K562 (cell line): ENCODE data around the gene IL4R. TPM values are rescaled to one million over a fixed set of nuclear protein-coding genes. Genes with fewer than 3 reads are reported as not detected.

Experiments
- ATAC-seq: fragments of 200-7000 bp; cut with Tn5 transposase; 3 replicates; pipeline ENCODE4 v1.9.1; 2020; ENCODE audit warnings: moderate library complexity
- BruUV-seq: library from RNA; stranded (reverse); fragments of 400-500 nt; replicated peaks from 2 replicates; lab custom pipeline; 2021; lab: Mats Ljungman, UMichigan
- CTCF ChIA-PET: fragments of 300-600 bp; formaldehyde crosslinking; extraction: SDS; loops from one replicate; lab custom pipeline; 2021; ENCODE audit warnings: low intra/inter-chr PET ratio; lab: Yijun Ruan, JAX
- POLR2A ChIA-PET: fragments of 300-600, 350-650 bp; sonication (Branson Sonifier 250); formaldehyde crosslinking; extraction: SDS; loops from one replicate; lab custom pipeline; 2021; ENCODE audit warnings: antibody characterized with exemption, inconsistent platforms; lab: Yijun Ruan, JAX
- DNase-seq, 4 experiments: peaks; one replicate each; pipeline versions ENCODE4 v3.0.0 to v3.0.0-alpha.2; 2011 to 2018; ENCODE audit warnings: low spot score in 3 of 4, mixed read lengths in 3 of 4; ENCODE audit errors: extremely low read depth in 1 of 4
- FAIRE-seq: peaks from 2 replicates; lab custom pipeline; 2011; peaks lifted over from hg19 to GRCh38; lab: Jason Lieb, UNC
- H2AFZ ChIP-seq: 2 replicates; pipeline ENCODE4 v1.6.0; 2011; ENCODE audit warnings: low read depth, low read length, control low read depth, inconsistent platforms
- H3K27ac ChIP-seq: fragments of 200-600 bp; 3 replicates; pipeline ENCODE4 v1.8.0; 2011; ENCODE audit warnings: low read depth, mild to moderate bottlenecking, control low read depth, inconsistent platforms, low read length, moderate library complexity, mixed read lengths; ENCODE audit errors: extremely low read depth
- H3K27me3 ChIP-seq, 2 experiments: fragments of 300-600 bp in 1 of 2; 2 replicates in 1 of 2; 3 replicates in 1 of 2; pipeline versions ENCODE4 v1.6.0 to v1.8.0; 2011; ENCODE audit warnings: inconsistent platforms in 2 of 2, low read length in 2 of 2, mild to moderate bottlenecking in 1 of 2, mixed read lengths in 1 of 2, moderate library complexity in 1 of 2; ENCODE audit not compliant: control insufficient read depth in 2 of 2, insufficient read depth in 2 of 2
- H3K36me3 ChIP-seq: fragments of 300-600 bp; 3 replicates; pipeline ENCODE4 v1.8.0; 2011; ENCODE audit warnings: mild to moderate bottlenecking, low read length, inconsistent platforms; ENCODE audit not compliant: control insufficient read depth, insufficient read depth
- H3K4me1 ChIP-seq, 2 experiments: fragments of 200-600 bp in 1 of 2; replicated peaks in 1 of 2; 2 replicates in 1 of 2; 3 replicates in 1 of 2; pipeline versions ENCODE4 v1.5.1 to v1.8.0; 2011; ENCODE audit warnings: inconsistent platforms in 2 of 2, low read length in 2 of 2, mild to moderate bottlenecking in 1 of 2, mixed read lengths in 1 of 2, moderate library complexity in 1 of 2; ENCODE audit not compliant: control insufficient read depth in 2 of 2, insufficient read depth in 2 of 2
- H3K4me2 ChIP-seq: 2 replicates; pipeline ENCODE4 v1.6.1; 2011; ENCODE audit warnings: low read length, control low read depth, inconsistent platforms, mixed read lengths; ENCODE audit not compliant: insufficient read depth
- H3K4me3 ChIP-seq: fragments of 200-600 bp; sonication (generic), shearing (Covaris generic); 2 replicates; pipeline ENCODE4 v1.5.1; 2016; ENCODE audit warnings: control low read depth, inconsistent platforms
- H3K79me2 ChIP-seq: fragments of 200-600 bp; 3 replicates; pipeline ENCODE4 v1.8.0; 2011; ENCODE audit warnings: low read length, inconsistent platforms; ENCODE audit not compliant: control insufficient read depth, insufficient read depth
- H3K9ac ChIP-seq, 2 experiments: 2 replicates each; pipeline versions ENCODE4 v1.6.0 to v1.6.1; 2011; ENCODE audit warnings: low read depth in 2 of 2, low read length in 2 of 2, control low read depth in 1 of 2, inconsistent platforms in 1 of 2, mild to moderate bottlenecking in 1 of 2, mixed read lengths in 1 of 2; ENCODE audit not compliant: insufficient read depth in 1 of 2
- H3K9me1 ChIP-seq: one replicate; pipeline ENCODE4 v1.6.0; 2011; ENCODE audit warnings: inconsistent platforms, mild to moderate bottlenecking, low read length, moderate library complexity; ENCODE audit not compliant: control insufficient read depth, insufficient read depth
- H3K9me3 ChIP-seq: replicated peaks from 2 replicates; pipeline ENCODE4 v1.5.1; 2011; ENCODE audit warnings: low read depth, low read length, inconsistent platforms; ENCODE audit not compliant: control insufficient read depth, insufficient read depth
- H4K20me1 ChIP-seq: replicated peaks from 2 replicates; pipeline ENCODE4 v1.6.1; 2011; ENCODE audit warnings: low read length, inconsistent platforms, mixed read lengths; ENCODE audit not compliant: control insufficient read depth, insufficient read depth
- BCOR ChIP-seq: fragments of 450-650 bp; IDR thresholded peaks from 2 replicates; pipeline ENCODE4 v1.6.1; 2016
- CREB1 ChIP-seq, 2 experiments: sonication (generic) in 1 of 2; formaldehyde crosslinking in 1 of 2; IDR thresholded peaks; 2 replicates each; pipeline versions ENCODE4 v1.6.1 to v1.8.0; 2012 to 2022; ENCODE audit warnings: inconsistent platforms in 1 of 2, mild to moderate bottlenecking in 1 of 2, missing genetic modification reagents in 1 of 2, moderate library complexity in 1 of 2
- EHMT2 ChIP-seq: fragments of 450-650 bp; IDR thresholded peaks from 2 replicates; pipeline ENCODE4 v1.6.1; 2018; ENCODE audit warnings: antibody characterized with exemption
- EWSR1 ChIP-seq: fragments of 450-650 bp; IDR thresholded peaks from 2 replicates; pipeline ENCODE4 v1.6.1; 2018; ENCODE audit warnings: borderline replicate concordance, mild to moderate bottlenecking, low read depth, moderate library complexity; ENCODE audit not compliant: partially characterized antibody
- NBN ChIP-seq: fragments of 450-650 bp; IDR thresholded peaks from 2 replicates; pipeline ENCODE4 v1.6.1; 2016; ENCODE audit warnings: low read depth, mild to moderate bottlenecking
- PURB ChIP-seq: sonication (generic); formaldehyde crosslinking; IDR thresholded peaks from 2 replicates; pipeline ENCODE4 v1.9.0; 2021; ENCODE audit warnings: low read depth, mild to moderate bottlenecking, missing genetic modification reagents
- RBM22 ChIP-seq: fragments of 200-400 bp; formaldehyde crosslinking; IDR thresholded peaks from 2 replicates; pipeline ENCODE4 v1.6.1; 2018; ENCODE audit warnings: low read length, low read depth; ENCODE audit not compliant: poor library complexity, severe bottlenecking
- RFX1 ChIP-seq: fragments of 450-650 bp; IDR thresholded peaks from 2 replicates; pipeline ENCODE4 v1.6.1; 2016; ENCODE audit warnings: mild to moderate bottlenecking, moderate library complexity
- TAF7 ChIP-seq: fragments of 450-650 bp; IDR thresholded peaks from 2 replicates; pipeline ENCODE4 v1.6.1; 2016; ENCODE audit warnings: missing genetic modification characterization, missing compliant biosample characterization
- TFAM ChIP-seq: fragments of 250-450 bp; sonication (Bioruptor Pico); conservative IDR thresholded peaks from 2 replicates; pipeline ENCODE4 v1.5.0; 2021; ENCODE audit warnings: mild to moderate bottlenecking, moderate library complexity
- WGBS: fragments of 100-300 bp; shearing (Covaris generic); methylation state at CpG from one replicate; pipeline ENCODE4 v1.1.6; 2016; ENCODE audit warnings: low coverage, mixed read lengths; ENCODE audit not compliant: insufficient coverage; ENCODE audit errors: missing lambda C conversion rate; 5-methylcytosine and 5-hydroxymethylcytosine counted together
- in situ Hi-C: fragments of 300-500 bp; cut with MboI; formaldehyde crosslinking; loops from 4 replicates; pipeline ENCODE4 v1.15.0; 2018; ENCODE audit warnings: inconsistent platforms, mixed read lengths
- intact Hi-C: fragments of 100-400 bp; cut with micrococcal nuclease; formaldehyde crosslinking; loops from 2 replicates; pipeline ENCODE4 v1.14.2; 2022
- polyA plus RNA-seq, 8 experiments: library from polyadenylated mRNA; depleted of rRNA in 4 of 8; stranded (reverse) in 5 of 8; unstranded in 3 of 8; fragments of >200 nt; fragmentation: Nextera tagmentation in 2 of 8; fragmentation: Illumina TruSeq in 1 of 8; extraction: Ambion mirVana in 2 of 8; extraction: Trizol in 1 of 8; gene quantifications; 2 replicates each; pipeline versions ENCODE4 v1.2.1 to v1.2.3, GENCODE V29; 2011 to 2014; ENCODE audit warnings: inconsistent platforms in 1 of 8, missing spikeins in 1 of 8
- total RNA-seq, 7 experiments: library from RNA; depleted of rRNA in 6 of 7; stranded (reverse); fragments of >200 nt in 6 of 7; fragmentation: Illumina TruSeq in 2 of 7; extraction: Trizol in 2 of 7; gene quantifications; 2 replicates each; pipeline versions ENCODE4 v1.2.1 to v1.2.3, GENCODE V29; 2011 to 2021; ENCODE audit warnings: low replicate concordance in 1 of 7
- TF ChIP-seq, protein P1 (sequence below): sonication (generic); formaldehyde crosslinking; IDR thresholded peaks from 2 replicates; pipeline ENCODE4 v1.8.0; 2022; ENCODE audit warnings: mild to moderate bottlenecking, missing genetic modification reagents
- TF ChIP-seq, protein P2 (sequence below): fragments of 450-650 bp; formaldehyde crosslinking; IDR thresholded peaks from 2 replicates; pipeline ENCODE4 v1.4.0; 2022; ENCODE audit warnings: missing genetic modification characterization
- TF ChIP-seq, protein P3 (sequence below): sonication (generic); formaldehyde crosslinking; IDR thresholded peaks from 2 replicates; pipeline ENCODE4 v1.8.1; 2023; ENCODE audit warnings: mild to moderate bottlenecking, missing genetic modification reagents
- TF ChIP-seq, protein P4 (sequence below): fragments of 250-450 bp; sonication (Bioruptor Pico); IDR thresholded peaks from 2 replicates; pipeline ENCODE4 v1.4.0; 2020; ENCODE audit warnings: borderline replicate concordance

Gene IL4R
- total and polyA plus RNA-seq, 9 of the 15 experiments (the other 6 are each of a cell fraction or from before 2014, with no cell fraction given): 0.17 to 5.8 (median 3.3) TPM

DNA sequence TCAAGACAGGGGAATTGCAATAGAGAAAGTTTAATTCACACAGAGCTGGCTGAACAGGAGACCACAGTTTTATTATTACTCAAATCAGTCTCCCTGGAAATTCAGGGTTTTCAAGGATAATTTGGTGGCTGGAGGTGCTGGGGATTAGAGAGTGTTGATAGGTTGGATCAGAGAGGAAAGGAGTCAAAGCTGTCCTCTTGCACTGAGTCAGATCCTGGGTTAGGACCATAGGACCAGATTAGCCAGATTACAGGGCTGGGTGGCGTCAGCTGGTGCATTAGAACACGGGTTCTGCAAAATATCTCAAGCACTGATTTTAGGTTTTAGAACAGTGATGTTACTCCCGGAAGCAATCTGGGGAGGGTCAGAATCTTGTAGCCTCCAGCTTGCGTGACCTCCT, 43.4 kb upstream of the IL4R start (continued):
- TF ChIP-seq, protein P1, sequence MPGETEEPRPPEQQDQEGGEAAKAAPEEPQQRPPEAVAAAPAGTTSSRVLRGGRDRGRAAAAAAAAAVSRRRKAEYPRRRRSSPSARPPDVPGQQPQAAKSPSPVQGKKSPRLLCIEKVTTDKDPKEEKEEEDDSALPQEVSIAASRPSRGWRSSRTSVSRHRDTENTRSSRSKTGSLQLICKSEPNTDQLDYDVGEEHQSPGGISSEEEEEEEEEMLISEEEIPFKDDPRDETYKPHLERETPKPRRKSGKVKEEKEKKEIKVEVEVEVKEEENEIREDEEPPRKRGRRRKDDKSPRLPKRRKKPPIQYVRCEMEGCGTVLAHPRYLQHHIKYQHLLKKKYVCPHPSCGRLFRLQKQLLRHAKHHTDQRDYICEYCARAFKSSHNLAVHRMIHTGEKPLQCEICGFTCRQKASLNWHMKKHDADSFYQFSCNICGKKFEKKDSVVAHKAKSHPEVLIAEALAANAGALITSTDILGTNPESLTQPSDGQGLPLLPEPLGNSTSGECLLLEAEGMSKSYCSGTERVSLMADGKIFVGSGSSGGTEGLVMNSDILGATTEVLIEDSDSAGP (CRISPR knock-in tag): no peak
- TF ChIP-seq NBN: no peak
- TF ChIP-seq, protein P2, sequence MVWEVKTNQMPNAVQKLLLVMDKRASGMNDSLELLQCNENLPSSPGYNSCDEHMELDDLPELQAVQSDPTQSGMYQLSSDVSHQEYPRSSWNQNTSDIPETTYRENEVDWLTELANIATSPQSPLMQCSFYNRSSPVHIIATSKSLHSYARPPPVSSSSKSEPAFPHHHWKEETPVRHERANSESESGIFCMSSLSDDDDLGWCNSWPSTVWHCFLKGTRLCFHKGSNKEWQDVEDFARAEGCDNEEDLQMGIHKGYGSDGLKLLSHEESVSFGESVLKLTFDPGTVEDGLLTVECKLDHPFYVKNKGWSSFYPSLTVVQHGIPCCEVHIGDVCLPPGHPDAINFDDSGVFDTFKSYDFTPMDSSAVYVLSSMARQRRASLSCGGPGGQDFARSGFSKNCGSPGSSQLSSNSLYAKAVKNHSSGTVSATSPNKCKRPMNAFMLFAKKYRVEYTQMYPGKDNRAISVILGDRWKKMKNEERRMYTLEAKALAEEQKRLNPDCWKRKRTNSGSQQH (CRISPR knock-in tag): no peak

DNA sequence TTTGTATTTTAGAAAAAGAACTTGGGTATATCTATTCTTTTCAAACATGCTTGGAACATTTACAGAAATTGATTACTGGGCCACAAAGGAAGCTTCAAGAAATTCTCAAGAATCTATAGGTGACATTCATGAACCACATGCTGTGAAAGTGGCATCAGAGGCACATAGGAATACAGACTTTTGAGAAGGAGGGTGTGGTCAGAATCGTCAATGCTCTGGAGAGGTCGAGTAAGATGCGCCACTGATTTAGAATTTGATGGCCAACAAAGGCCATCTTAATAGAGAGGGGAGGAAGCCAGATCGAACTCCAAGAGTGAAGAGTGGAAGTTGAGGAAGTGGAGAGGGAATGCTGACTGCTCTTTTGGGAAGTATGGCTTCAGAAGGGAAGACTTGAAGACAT, 41.7 kb upstream of the IL4R start:
- H3K4me1 ChIP-seq: peaks cover 4 to 7% of the 10 kb centered on the region in 2 experiments; a peak in 3 of 5 replicates
- H3K9me1 ChIP-seq: no peaks in the 10 kb centered on the region
- ChIA-PET POLR2A (interaction anchor here (0.7 kb wide), 1 partner anchor 39 kb away, joined by 3 read pairs; no protein-coding TSS in a partner anchor), CTCF (no interaction called here)
- H3K9ac ChIP-seq: no peak overlapping the region
- H3K27ac ChIP-seq: no peak overlapping the region
- no TSS peak for BruUV-seq
- H3K27me3 ChIP-seq: no peaks in the 10 kb centered on the region; a peak in 1 of 5 replicates
- WGBS: 81% methylated on average over 3 of the region's 4 CpGs
- no peaks in the 10 kb centered on the region for H3K9me3 ChIP-seq
- ATAC-seq (no peak), DNase-seq (no peak), FAIRE-seq (no peak)
- TF ChIP-seq EHMT2: no peak
- TF ChIP-seq, protein P3, sequence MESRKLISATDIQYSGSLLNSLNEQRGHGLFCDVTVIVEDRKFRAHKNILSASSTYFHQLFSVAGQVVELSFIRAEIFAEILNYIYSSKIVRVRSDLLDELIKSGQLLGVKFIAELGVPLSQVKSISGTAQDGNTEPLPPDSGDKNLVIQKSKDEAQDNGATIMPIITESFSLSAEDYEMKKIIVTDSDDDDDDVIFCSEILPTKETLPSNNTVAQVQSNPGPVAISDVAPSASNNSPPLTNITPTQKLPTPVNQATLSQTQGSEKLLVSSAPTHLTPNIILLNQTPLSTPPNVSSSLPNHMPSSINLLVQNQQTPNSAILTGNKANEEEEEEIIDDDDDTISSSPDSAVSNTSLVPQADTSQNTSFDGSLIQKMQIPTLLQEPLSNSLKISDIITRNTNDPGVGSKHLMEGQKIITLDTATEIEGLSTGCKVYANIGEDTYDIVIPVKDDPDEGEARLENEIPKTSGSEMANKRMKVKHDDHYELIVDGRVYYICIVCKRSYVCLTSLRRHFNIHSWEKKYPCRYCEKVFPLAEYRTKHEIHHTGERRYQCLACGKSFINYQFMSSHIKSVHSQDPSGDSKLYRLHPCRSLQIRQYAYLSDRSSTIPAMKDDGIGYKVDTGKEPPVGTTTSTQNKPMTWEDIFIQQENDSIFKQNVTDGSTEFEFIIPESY (CRISPR knock-in tag): no peak
- no peak for TF ChIP-seq CREB1 (IDR thresholded peaks at IDR 0.05)
- TF ChIP-seq CREB1 (CRISPR knock-in tag; IDR thresholded peaks at IDR 0.05): no peak
- no peak for TF ChIP-seq BCOR
- no peak for TF ChIP-seq RFX1
- TF ChIP-seq PURB (CRISPR knock-in tag): no peak
- no peak for TF ChIP-seq TFAM
- TF ChIP-seq EWSR1: no peak
- TF ChIP-seq RBM22: no peak
- TF ChIP-seq TAF7 (tag): no peak
- TF ChIP-seq, protein P4, sequence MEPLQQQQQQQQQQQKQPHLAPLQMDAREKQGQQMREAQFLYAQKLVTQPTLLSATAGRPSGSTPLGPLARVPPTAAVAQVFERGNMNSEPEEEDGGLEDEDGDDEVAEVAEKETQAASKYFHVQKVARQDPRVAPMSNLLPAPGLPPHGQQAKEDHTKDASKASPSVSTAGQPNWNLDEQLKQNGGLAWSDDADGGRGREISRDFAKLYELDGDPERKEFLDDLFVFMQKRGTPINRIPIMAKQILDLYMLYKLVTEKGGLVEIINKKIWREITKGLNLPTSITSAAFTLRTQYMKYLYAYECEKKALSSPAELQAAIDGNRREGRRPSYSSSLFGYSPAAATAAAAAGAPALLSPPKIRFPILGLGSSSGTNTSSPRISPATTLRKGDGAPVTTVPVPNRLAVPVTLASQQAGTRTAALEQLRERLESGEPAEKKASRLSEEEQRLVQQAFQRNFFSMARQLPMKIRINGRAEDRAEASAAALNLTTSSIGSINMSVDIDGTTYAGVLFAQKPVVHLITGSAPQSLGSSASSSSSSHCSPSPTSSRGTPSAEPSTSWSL (CRISPR knock-in tag): no peak
- H3K79me2 ChIP-seq: peaks cover 27% of the 10 kb centered on the region
- H3K36me3 ChIP-seq: no peaks in the 10 kb centered on the region; the same call in 2 of the 3 replicates
- intact Hi-C loops (no loop called here), in situ Hi-C loops (no loop called here)
- H4K20me1 ChIP-seq: no peaks in the 10 kb centered on the region
- no peak overlapping the region for H2AFZ ChIP-seq
- H3K4me3 ChIP-seq: no peak overlapping the region
- H3K4me2 ChIP-seq: no peak overlapping the region
